ENCODE measurements around the gene FER.

FER gene

GRCh38 chr5:109242518-109242917 lies 494.8 kb downstream of the FER start:
- no peak for DNase-seq (ENCODE audit: low read depth in 2 of 2)

- no peak for DNase-seq (ENCODE audit: low read depth in 2 of 2)
These were observed 498.7 kb downstream of the FER start for GRCh38 chr5:109246395-109246794.

Data from fibroblast of skin of left biceps (primary cell).